ENCODE results near the gene RFX8.

DNA sequence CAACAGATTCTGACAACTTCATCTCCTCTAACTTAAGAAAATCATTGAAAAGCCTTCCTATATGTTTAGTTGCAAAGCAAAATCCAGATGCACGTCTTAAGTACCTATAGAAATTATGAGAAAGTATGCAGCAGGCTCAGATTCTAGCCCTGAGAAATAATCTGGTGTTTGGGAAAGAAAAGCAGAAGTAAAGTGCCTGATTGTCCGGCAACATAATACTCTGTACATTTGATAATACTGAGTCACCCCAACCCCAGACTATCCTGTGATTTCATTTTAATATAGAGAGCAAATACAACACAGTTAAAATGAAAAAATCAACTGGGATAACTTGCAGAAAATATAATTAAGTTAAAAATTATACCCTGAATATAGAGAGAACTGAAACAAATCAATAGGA is 13.5 kb downstream of the RFX8 start:
- no peak for TF ChIP-seq GATA2 (IDR thresholded peaks at IDR 0.05; ENCODE audit: low read depth, low read length)
- no peak for TF ChIP-seq GATA3 (IDR thresholded peaks at IDR 0.05; ENCODE audit: low read depth, low read length)
